GM23338 (cell line): ENCODE data around the gene TUBGCP2.

ENCODE experiments used
- CREB1 ChIP-seq: fragments of 250-450 bp; sonication (Bioruptor Pico); IDR thresholded peaks from 2 replicates; pipeline ENCODE4 v1.5.0; 2020; ENCODE audit warnings: low read depth, mild to moderate bottlenecking, moderate library complexity
- CTCF ChIP-seq, 2 experiments: fragments of 200-600 bp in 1 of 2; sonication (generic) in 1 of 2; conservative IDR thresholded peaks; 2 replicates each; pipeline versions ENCODE4 v1.5.1 to v1.6.1; 2016 to 2017; ENCODE audit warnings: antibody characterized with exemption in 2 of 2, low read depth in 2 of 2, mild to moderate bottlenecking in 2 of 2, moderate library complexity in 1 of 2
- ETS1 ChIP-seq: IDR thresholded peaks from 2 replicates; pipeline ENCODE4 v1.6.1; 2016; ENCODE audit warnings: antibody characterized with exemption
- EZH2 ChIP-seq: fragments of 200-600 bp; sonication (generic); IDR thresholded peaks from one replicate; pipeline ENCODE4 v1.8.0; 2017; ENCODE audit warnings: antibody characterized with exemption, mild to moderate bottlenecking, low read depth; ENCODE audit not compliant: unreplicated experiment
- EZH2phosphoT487 ChIP-seq: fragments of 200-600 bp; sonication (generic); IDR thresholded peaks from one replicate; pipeline ENCODE4 v1.8.1; 2018; ENCODE audit warnings: antibody characterized with exemption; ENCODE audit not compliant: unreplicated experiment
- JUNB ChIP-seq: IDR thresholded peaks from one replicate; pipeline ENCODE4 v1.6.1; 2016; ENCODE audit warnings: antibody characterized with exemption; ENCODE audit not compliant: unreplicated experiment
- POLR2AphosphoS5 ChIP-seq: IDR thresholded peaks from 2 replicates; pipeline ENCODE4 v1.6.1; 2016; ENCODE audit warnings: antibody characterized with exemption, low read depth
- REST ChIP-seq: IDR thresholded peaks from one replicate; pipeline ENCODE4 v1.6.1; 2018; ENCODE audit warnings: antibody characterized with exemption; ENCODE audit not compliant: unreplicated experiment
- STAT1 ChIP-seq: IDR thresholded peaks from one replicate; pipeline ENCODE4 v1.6.1; 2016; ENCODE audit warnings: antibody characterized with exemption; ENCODE audit not compliant: unreplicated experiment

- no peak for TF ChIP-seq JUNB
- no peak for TF ChIP-seq CREB1
- no peak for TF ChIP-seq CTCF (conservative IDR thresholded peaks at IDR 0.05; ENCODE audit: low read depth in 2 of 2)
- TF ChIP-seq REST: no peak
- TF ChIP-seq EZH2: no peak
- TF ChIP-seq POLR2AphosphoS5: no peak
- TF ChIP-seq EZH2phosphoT487: no peak
- TF ChIP-seq ETS1: no peak
- TF ChIP-seq STAT1: no peak
These were observed 65.1 kb downstream of the TUBGCP2 start for GRCh38 chr10:133243593-133243992.
